Nephron progenitor cell (in vitro differentiated cells): ENCODE results near the gene REG1B.

Experiments used
- DNase-seq: peaks from one replicate; pipeline ENCODE4 v3.0.0; 2021
- H3K27ac Mint-ChIP-seq: 2 replicates; pipeline ENCODE4 v1.8.0; 2021; ENCODE audit warnings: mild to moderate bottlenecking, moderate library complexity, mixed read lengths
- H3K27me3 Mint-ChIP-seq: 2 replicates; pipeline ENCODE4 v1.8.0; 2021; ENCODE audit warnings: mild to moderate bottlenecking, low read depth, mixed read lengths; ENCODE audit not compliant: poor library complexity
- H3K36me3 Mint-ChIP-seq: 2 replicates; pipeline ENCODE4 v1.8.0; 2021; ENCODE audit warnings: low read depth, mixed read lengths
- H3K4me1 Mint-ChIP-seq: 2 replicates; pipeline ENCODE4 v1.8.0; 2021; ENCODE audit warnings: mixed read lengths
- H3K4me3 Mint-ChIP-seq: 2 replicates; pipeline ENCODE4 v1.8.0; 2021; ENCODE audit warnings: mild to moderate bottlenecking, moderate library complexity, mixed read lengths
- H3K9me3 Mint-ChIP-seq: 2 replicates; pipeline ENCODE4 v1.8.0; 2021; ENCODE audit warnings: mild to moderate bottlenecking, moderate library complexity, mixed read lengths
- CTCF ChIP-seq: fragments of 200-600 bp; sonication (generic); IDR thresholded peaks from 2 replicates; pipeline ENCODE4 v1.5.0; 2021; ENCODE audit warnings: antibody characterized with exemption

Gene REG1B

GRCh38 chr2:79039944-79040343 is 47.8 kb downstream of the REG1B start:
- no peak for TF ChIP-seq CTCF
- no peak overlapping the region for H3K4me3 Mint-ChIP-seq
- H3K4me1 Mint-ChIP-seq, result peaks cover 16% of the 10 kb centered on the region
- no peak for DNase-seq
- no peaks in the 10 kb centered on the region for H3K36me3 Mint-ChIP-seq
- H3K27me3 Mint-ChIP-seq, result no peaks in the 10 kb centered on the region
- no peaks in the 10 kb centered on the region for H3K9me3 Mint-ChIP-seq
- H3K27ac Mint-ChIP-seq, result peak overlapping the region; percentile 57
